HG03354 (cell line): ENCODE results near the gene TNFSF11.

Experiments used
- ATAC-seq: cut with Tn5 transposase; IDR thresholded peaks from one replicate; pipeline ENCODE4 v1.9.1; 2021; ENCODE audit warnings: mild to moderate bottlenecking; ENCODE audit not compliant: unreplicated experiment, poor library complexity, severe bottlenecking

The TNFSF11 gene, protein sequence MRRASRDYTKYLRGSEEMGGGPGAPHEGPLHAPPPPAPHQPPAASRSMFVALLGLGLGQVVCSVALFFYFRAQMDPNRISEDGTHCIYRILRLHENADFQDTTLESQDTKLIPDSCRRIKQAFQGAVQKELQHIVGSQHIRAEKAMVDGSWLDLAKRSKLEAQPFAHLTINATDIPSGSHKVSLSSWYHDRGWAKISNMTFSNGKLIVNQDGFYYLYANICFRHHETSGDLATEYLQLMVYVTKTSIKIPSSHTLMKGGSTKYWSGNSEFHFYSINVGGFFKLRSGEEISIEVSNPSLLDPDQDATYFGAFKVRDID

DNA sequence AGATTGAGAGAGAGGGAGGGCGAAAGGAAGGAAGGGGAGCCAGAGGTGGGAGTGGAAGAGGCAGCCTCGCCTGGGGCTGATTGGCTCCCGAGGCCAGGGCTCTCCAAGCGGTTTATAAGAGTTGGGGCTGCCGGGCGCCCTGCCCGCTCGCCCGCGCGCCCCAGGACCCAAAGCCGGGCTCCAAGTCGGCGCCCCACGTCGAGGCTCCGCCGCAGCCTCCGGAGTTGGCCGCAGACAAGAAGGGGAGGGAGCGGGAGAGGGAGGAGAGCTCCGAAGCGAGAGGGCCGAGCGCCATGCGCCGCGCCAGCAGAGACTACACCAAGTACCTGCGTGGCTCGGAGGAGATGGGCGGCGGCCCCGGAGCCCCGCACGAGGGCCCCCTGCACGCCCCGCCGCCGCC, at the start of gene TNFSF11:
TSS of gene TNFSF11 (plus strand) at position 142 of the 400 bp plus-strand sequence. CDS start at position 294, 152 bp downstream.
- peak; percentile 48 for ATAC-seq

DNA sequence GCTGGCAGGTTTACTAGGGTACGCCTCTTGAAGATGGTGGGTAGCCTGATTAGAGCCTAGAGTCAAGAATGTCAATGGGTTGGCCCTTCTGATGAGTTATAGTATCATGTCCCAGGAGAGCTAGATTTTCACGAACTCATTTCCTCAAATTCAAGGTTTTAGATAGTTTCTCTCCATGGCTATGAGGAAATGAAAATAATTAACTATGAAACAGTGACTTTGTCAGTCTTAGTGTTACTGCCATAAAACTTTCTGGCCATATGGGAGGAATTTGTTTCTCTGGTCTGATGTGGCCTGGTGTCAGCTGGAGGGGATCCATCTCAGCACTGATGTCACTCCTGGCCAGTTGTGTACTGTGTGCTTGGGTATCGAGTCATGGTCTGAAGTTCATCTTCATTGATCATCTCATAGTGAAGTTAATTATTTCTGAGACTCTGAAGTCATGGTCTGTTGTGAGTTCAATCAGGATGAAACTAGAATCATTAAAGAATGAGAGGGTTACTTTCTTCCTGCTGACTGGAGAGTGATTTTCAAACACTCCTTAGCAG, 49.4 kb upstream of the TNFSF11 start:
- peak; percentile 92 for ATAC-seq

DNA sequence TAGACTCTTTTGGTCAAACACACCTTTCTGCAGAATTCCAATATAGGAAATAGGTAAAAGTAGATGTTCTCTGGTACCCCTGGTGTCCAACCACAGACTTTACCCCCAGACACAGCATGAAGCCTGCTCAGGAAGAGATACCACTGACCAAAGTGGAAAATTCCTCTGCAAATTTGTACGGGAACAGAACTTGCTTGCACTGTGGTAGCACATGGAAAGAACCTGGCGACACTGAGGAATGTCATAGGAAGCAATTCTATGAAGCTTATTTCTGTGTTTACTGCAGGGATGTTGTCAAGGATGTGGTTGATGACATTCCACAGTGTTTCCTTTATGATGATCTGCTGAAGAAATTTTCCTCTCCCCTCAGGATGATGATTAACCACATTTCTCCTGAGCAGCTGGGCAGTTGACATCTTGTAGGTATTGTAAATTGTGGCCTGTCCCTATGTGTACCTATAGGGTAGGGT, 48.9 kb upstream of the TNFSF11 start:
- ATAC-seq: peak; percentile 12

DNA sequence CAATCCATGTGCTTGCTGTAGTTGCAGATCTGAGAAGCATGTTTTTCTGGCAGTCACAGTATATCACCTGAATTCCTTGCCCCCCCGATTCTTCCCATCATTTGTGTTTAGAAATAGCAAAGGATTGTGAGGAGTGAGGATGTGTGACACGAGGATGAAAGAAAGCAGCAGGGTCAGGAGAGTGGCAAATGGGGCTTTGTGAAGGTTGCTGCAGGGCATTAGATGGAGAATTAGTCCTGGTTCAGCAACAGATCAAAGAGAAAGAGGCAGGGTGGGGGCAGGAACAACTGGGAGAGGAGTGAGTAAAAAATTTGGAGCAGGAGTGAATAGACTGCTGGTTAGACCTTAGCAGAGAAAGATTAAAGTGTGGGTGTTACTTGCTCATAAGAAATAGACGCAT, 47.7 kb upstream of the TNFSF11 start:
- ATAC-seq: no peak

DNA sequence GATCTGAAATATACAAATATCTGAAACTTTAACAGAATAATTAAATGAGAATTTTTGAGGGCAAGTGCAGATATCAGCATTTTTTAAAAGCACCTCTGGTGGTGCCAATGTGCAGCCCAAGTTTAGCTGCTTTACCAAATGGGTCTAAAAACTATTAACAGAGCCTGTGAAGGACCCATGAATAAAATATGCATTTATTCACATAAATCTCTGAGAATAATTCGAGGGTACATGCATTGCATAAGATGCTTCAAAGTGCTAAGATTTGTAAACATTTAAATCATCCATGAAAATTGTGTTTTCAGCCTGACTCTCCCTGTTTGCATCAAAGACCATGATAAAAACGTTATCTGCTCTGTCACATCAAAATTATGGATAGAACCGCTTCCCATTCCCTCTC, 47.1 kb upstream of the TNFSF11 start:
- no peak for ATAC-seq

DNA sequence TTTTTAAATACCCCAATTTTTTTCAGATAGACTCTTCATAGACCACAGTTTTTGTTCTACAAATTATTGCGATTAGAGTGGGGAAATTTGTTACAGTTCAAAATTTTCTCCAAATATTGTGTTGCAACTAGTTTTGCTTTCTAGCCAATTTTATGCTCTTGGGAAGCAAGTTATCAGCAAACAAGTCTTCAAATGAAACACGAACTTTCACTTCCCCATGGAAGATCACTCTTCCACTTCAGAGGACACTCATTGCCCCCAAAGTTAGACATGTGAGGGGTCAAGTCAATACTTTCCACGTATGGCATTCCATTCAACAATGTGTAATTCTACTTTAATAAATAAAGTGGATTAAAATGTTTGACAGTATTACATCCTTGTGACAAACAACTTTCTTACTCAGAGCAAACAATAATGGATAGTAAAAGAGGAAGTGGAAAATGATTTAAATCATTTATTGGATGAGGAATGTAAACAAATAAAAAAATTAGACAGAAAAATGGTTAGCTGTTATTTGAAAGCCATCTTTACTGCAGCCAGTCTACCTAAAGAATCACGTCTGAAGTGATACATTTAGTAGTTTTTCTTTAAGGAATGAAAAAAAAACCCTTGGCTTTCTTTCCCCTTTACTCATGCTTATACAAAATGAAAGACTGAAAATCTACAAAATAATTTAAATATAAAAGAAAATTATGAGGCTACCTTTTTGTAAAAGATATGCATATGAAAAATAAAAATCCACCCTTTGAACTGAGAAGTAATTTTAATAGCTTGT, 41.2 kb upstream of the TNFSF11 start:
- ATAC-seq: peak; percentile 62

DNA sequence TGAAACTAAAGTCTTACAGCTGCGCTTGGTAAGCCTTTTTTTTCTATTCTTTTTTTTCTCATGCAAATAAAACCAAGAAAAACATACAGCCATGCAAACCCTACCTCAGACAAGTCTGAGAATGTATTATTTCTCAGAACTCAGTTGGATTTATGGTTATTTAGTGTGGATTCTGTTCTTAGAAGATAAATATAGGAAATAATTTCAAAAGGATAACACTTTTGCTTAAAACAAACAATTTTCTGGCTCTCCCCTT, 40.7 kb upstream of the TNFSF11 start:
- ATAC-seq: peak; percentile 44

DNA sequence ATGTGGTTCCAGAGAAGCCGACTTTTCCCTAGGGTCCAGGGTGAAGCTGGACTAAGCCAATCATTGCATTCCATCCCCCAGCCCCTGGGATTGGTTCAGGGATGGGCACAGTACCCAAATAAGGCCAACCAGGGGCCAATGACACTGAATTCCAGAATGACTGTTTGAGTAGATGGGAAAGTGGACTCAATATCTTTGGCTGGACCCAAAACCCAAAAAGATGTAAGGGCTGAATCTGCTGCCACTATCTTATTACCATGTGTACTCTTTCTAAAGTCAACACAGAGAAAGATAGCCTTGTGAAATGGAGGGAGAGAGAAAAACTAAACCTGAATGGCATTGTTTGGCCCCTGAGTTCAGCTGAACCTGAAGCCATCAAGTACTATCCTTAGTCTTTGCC, 39.2 kb upstream of the TNFSF11 start:
- ATAC-seq: no peak

DNA sequence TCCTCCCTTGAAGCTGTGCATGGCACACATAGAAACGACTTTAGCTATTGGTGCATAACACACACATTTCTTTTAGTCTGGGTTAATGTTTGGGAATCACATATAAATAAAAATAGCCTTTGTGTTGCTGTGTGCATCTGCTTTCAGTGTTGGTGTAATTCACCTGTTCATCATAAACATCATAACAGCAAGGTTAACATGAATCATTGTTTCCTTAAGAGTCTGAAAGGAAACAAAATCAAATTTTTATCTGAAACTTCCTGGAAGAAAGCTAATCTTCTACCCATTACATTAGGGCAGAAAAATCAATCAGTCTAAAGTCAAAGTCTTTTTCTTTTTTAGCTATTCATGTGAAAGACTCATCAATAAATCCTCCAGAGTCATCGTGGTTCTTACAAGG, 35.0 kb upstream of the TNFSF11 start:
- no peak for ATAC-seq

DNA sequence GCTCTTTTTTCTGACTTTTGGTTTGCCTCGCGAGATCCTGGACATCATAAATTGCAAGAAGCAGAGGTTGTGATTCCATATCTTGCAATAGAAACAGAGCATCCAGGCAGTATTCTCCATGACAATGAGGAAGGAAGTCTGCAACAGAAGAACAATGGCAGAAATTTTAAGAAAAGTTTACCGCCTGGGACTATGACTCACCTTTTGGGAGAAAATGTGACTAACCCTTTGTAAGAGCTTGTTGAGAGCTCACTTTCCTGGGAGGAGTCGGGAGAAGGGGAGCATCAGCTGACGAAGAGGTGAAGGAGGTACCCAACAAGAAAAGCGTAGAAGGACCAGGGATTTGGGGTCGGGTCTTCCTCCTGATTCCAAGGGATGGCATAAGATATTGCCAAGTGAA, 34.3 kb upstream of the TNFSF11 start:
- no peak for ATAC-seq

DNA sequence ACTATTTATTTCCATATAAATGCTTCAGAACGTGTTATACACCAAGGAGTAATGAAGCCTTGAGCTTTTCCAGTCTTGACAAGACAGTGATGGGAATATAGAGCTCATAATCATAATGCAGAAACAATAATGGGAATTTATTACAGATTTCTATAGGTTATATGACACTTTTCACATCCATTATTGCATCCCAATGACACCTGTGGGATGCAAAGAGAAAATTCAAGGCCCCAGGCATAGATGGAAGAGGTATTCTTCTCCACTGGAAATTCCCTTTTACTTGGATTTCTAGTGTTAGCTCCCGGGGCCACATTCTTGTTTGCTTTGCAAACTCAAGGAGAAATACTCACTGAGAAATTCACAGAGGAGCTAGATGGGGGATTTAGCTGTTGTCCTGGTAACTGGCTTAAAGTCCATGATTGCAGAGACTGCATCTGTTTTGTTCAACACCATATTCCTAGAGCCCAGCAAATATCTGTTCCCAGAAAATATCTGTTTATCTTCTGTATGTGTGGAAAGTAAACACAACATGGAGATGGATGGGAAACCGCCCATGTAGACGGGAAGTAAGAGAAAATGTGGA, 30.6 kb upstream of the TNFSF11 start:
- no peak for ATAC-seq

DNA sequence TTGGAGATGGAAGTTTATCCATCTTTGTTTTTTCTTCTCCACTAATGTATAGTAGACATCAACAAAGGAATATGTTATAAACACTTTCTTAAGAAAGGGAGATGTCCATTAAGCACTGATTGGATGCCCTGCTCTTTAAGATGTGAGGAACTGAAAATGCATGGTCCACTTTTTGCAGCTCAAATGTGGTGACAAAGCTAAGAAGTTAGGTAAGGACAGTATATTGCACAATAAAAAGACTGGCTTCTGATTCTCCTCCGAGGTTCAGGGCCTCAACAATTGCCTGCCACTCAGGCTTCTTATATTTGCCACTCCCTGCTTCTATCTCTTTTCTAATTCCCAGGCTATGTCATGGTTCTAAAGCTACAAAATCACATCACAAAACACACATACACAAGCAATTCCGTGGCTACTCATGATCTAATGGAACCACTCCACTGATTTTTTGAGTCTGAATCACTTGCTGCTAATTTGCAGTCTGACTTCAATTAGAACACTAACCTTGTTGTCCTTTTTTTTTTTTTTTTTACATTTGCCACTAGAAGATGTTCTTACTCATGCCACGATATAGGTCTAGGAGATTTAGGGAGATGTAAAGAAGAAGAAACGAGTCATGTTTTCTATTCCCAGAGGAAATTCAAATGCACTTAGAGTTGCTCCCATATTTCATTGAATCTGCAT, 29.6 kb upstream of the TNFSF11 start:
- no peak for ATAC-seq

DNA sequence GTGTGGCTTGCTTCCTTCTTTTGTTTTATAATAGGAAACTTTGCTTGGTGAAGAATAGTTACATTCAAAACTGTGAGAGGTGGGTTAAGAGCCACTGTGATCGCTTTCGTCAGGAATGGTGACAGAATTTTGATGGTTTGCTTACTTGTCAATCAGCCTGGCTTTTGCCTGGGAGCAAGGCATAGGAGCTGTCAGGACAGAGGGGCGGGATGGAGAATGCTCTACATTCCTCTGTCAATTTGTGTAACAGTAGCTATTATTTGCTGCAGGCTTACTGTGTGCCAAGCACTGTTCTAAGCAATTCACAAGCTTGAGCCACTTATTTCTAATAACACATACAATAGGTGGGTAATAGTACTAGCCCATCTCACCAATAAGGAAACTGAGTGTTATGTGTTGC, 28.1 kb upstream of the TNFSF11 start:
- ATAC-seq: no peak

DNA sequence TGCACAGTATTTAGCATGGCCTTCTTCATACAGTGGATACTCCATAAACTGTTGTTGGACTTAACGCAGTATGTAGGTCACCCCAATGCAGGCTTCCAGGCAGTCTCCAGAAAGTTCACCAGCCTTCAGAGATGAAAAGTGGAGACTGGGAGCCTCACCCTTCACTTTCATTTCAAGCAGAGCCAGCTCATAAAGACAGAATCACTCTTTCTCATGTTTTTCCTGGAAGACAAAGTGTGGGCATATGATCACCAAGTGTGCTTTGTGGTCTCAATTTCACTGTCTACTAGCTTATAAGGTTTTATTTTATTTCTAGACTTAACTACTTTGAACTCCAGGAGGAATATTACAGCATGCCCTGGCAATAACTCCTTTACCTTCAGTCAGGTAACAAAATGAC, 26.3 kb upstream of the TNFSF11 start:
- ATAC-seq: no peak

DNA sequence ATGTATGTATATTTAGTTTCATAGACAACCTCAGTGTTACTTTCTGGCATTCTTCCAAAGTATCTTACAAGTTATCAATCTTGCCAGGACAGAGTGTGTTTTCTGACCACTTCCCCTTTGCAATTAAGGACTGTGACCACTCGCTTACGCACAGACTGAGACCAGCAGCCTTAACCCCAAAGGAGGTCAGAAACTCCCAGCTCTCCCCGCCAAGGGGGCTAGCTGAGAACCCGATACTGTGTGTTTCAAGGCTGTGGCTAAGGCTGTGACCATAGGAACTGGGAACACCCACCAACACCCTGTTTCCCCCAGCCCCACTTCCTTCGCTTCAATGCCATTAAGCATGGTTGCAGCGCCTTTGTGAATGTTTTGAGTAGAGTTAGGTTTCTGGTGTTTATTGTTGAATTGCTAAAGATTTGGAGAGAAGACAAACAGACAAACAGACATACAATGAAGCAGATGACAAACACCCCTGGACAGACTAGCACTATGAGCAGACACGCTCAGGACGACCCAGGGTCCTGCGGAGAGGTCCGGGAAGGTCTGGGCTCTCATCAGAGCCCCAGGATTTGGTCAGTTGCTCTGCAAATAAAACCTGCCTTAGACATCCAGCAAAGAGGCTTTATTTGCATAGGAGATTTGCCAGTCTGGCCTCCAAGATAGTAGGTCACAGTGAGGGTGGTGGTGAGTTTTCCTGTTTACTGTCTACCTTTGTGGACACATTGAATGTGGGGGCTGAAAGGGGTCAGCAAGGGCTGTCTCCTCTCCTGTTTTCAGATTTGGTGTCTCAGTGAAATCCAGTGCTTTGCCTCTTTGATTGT, 25.0 kb upstream of the TNFSF11 start:
- peak; percentile 96 for ATAC-seq

DNA sequence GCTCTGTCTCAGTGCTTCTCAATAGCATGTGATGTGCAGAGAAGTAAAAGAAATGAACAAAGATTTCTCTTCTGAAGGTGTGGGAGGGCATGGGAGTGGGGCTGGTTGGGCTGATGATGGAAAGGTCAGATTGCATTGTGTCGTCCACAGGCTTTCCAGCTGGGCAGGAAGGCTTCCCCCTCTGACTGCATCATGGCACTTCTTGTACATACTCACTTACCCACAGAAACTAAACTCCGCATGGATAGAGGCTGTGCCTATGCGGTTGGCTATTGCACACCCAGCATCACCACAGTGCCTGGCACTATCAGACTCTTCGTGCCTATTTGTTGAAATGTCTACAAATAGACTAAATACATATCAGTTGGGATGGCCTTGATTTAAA, 24.4 kb upstream of the TNFSF11 start:
- peak; percentile 11 for ATAC-seq

DNA sequence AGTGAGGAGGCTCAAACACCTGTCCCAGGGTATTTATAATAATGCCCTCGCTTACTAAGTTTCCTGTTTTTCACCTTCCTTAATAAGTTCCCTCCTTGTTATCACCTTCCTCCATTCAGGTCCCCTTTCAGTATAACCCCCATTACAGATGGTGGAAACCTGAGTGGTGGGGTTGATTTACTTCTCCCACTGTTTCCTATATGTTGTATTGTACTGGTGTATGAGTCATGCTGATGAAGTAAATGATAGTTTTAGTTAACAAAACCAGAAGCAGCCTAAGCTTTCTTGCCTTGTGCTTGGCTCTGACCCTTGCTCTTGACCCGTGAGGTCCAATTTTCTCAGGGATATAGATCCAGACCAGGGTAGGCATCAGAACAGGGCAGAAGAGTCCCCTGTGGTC, 22.3 kb upstream of the TNFSF11 start:
- ATAC-seq: no peak

DNA sequence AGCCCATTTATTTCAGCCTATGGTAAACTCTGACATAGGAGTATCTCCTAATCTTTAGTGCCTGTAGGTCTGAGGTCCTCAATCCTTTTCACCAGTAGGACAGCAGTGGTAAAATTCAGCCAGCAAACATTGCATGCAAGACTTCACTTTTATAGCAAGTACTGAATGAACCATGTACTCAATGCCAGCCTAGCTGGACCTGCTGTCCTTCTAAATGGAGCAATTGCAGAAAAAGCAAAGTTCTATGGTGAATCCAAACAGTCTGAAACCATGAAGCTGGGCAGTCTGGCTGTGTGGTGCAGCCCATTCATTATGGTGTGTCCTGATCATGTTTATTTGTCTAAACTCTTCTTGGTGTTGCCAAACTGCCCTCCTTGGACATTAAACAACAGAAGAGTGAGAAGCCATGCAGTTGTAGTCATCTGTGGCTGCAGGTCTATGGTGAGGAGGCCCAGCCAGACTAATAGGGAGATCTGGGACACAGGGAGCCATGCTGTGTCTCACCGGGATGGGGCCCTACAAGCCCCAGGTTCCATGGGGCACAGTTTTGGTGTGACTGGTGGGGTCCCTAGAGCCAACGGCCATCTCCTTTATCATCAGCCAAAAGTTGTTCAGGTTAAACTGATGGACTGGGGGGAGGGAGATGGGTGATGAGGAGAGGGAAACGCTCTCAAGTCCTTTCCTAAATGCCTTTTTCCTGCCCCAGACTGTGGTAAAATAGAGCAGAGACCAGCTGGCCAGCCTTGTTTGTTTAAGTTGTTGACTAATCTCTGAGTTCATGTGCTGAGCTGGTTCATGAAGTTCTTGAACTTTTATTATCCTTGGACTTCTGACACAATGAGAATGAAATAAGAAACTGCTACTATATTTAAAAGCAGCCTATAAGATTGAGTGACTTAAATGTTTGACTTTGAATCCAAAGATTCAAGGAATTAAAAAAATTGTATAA, 20.6 kb upstream of the TNFSF11 start:
- ATAC-seq: no peak
